ENCODE measurements around the gene LGALS3BP. TPM values are rescaled to one million over a fixed set of nuclear protein-coding genes. Genes with fewer than 3 reads are reported as not detected.

The LGALS3BP gene
- total RNA-seq, 1 experiment from 2014 or later: 524 TPM

Other genes with a start within 250 kb of the LGALS3BP start
- 14.6 and 14.8 TPM in 2 replicates for gene CYTH1, start 197.7 kb downstream of the LGALS3BP start, total RNA-seq (2014; rRNA removed; shearing (Covaris generic))
- gene USP36, start 139.1 kb downstream of the LGALS3BP start, total RNA-seq (2014; rRNA removed; shearing (Covaris generic)): 9.8 and 11.2 TPM in 2 replicates
- 0.49 TPM in 1 of 2 replicates, not detected in the other for gene CEP295NL, start 76.7 kb downstream of the LGALS3BP start, total RNA-seq (2014; rRNA removed; shearing (Covaris generic))
- gene TIMP2, start 54.5 kb downstream of the LGALS3BP start, total RNA-seq (2014; rRNA removed; shearing (Covaris generic)): 115 and 147 TPM in 2 replicates
- gene CANT1, start 29.8 kb upstream of the LGALS3BP start, total RNA-seq (2014; rRNA removed; shearing (Covaris generic)): 39.2 and 43.6 TPM in 2 replicates
- gene C1QTNF1, start 44.2 kb upstream of the LGALS3BP start, total RNA-seq (2014; rRNA removed; shearing (Covaris generic)): 31.8 and 45.7 TPM in 2 replicates
- 3.7 and 4.1 TPM in 2 replicates for gene ENGASE, start 94.9 kb upstream of the LGALS3BP start, total RNA-seq (2014; rRNA removed; shearing (Covaris generic))